Measurements from ENCODE around the gene CP.

CP gene

GRCh38 chr3:149180057-149180573 is 41.5 kb downstream of the CP start:
- DNase-seq: no peak

GRCh38 chr3:149179220-149179619 is 42.4 kb downstream of the CP start:
- no peak for DNase-seq

- DNase-seq: no peak
Measured at GRCh38 chr3:149177122-149177521, 44.5 kb downstream of the CP start.

GRCh38 chr3:149174901-149175300 is 46.7 kb downstream of the CP start:
- DNase-seq: no peak

- no peak for DNase-seq
Measured at GRCh38 chr3:149170672-149171071, 51.0 kb downstream of the CP start.

GRCh38 chr3:149167898-149168297 is 53.7 kb downstream of the CP start:
- no peak for DNase-seq

- DNase-seq: no peak
Measured at GRCh38 chr3:149163066-149163465, 58.6 kb downstream of the CP start.

GRCh38 chr3:149162007-149162406 is 59.6 kb downstream of the CP start:
- no peak for DNase-seq

- no peak for DNase-seq
Measured at GRCh38 chr3:149160754-149161300, 60.8 kb downstream of the CP start.

- no peak for DNase-seq
Measured at GRCh38 chr3:149153402-149153801, 68.2 kb downstream of the CP start.

- no peak for DNase-seq
Measured at GRCh38 chr3:149152420-149152819, 69.2 kb downstream of the CP start.

- DNase-seq: no peak
Measured at GRCh38 chr3:149151843-149152242, 69.8 kb downstream of the CP start.

- DNase-seq: no peak
Measured at GRCh38 chr3:149150436-149150835, 71.2 kb downstream of the CP start.

GRCh38 chr3:149145974-149146373 is 75.7 kb downstream of the CP start:
- DNase-seq: no peak

- no peak for DNase-seq
Measured at GRCh38 chr3:149145356-149145755, 76.3 kb downstream of the CP start.

- no peak for DNase-seq
Measured at GRCh38 chr3:149142682-149143081, 78.9 kb downstream of the CP start.

- DNase-seq: no peak
Measured at GRCh38 chr3:149134575-149134974, 87.1 kb downstream of the CP start.

- DNase-seq: no peak
Measured at GRCh38 chr3:149131589-149131988, 90.0 kb downstream of the CP start.

GRCh38 chr3:149129326-149130205 is 92.1 kb downstream of the CP start, which contains the start of gene HPS3:
Gene HPS3 (plus strand): TSS chr3:149129638. CDS start chr3:149129724, 86 bp downstream.
- DNase-seq: peak; percentile 81

GRCh38 chr3:149128821-149129220 is 92.8 kb downstream of the CP start:
- DNase-seq: no peak

GRCh38 chr3:149122721-149123578 is 98.7 kb downstream of the CP start:
- no peak for DNase-seq
